CD14-positive monocyte (primary cell): Measurements from ENCODE around the gene HELB. TPM values are rescaled to one million over a fixed set of nuclear protein-coding genes. Genes with fewer than 3 reads are reported as not detected.

Source experiments
- DNase-seq, 3 donors: peaks; one replicate each; pipeline ENCODE4 v3.0.0-alpha.2; 2011 to 2022
- H2AFZ ChIP-seq: 2 replicates; pipeline ENCODE4 v1.6.0; 2012; ENCODE audit warnings: mild to moderate bottlenecking, low read depth, low read length, inconsistent platforms; ENCODE audit not compliant: insufficient read depth, poor library complexity, severe bottlenecking
- H3K27ac ChIP-seq, 2 donors: 1 replicate in 1 of 2; 2 replicates in 1 of 2; pipeline ENCODE4 v1.5.1; 2012 to 2013; ENCODE audit warnings: low read length in 2 of 2, control low read depth in 1 of 2, inconsistent platforms in 1 of 2, low read depth in 1 of 2, mild to moderate bottlenecking in 1 of 2
- H3K27me3 ChIP-seq, 2 donors: one replicate each; pipeline versions ENCODE4 v1.6.0 to v1.6.1; 2011 to 2013; ENCODE audit warnings: low read length in 2 of 2; ENCODE audit not compliant: control insufficient read depth in 2 of 2, insufficient read depth in 2 of 2
- H3K36me3 ChIP-seq, 2 donors: replicated peaks in 1 of 2; 1 replicate in 1 of 2; 2 replicates in 1 of 2; pipeline versions ENCODE4 v1.5.1 to v1.6.1; 2012 to 2013; ENCODE audit warnings: low read length in 2 of 2, control low read depth in 1 of 2, inconsistent platforms in 1 of 2, mild to moderate bottlenecking in 1 of 2; ENCODE audit not compliant: insufficient read depth in 2 of 2, control insufficient read depth in 1 of 2
- H3K4me1 ChIP-seq, 2 donors: 1 replicate in 1 of 2; 2 replicates in 1 of 2; pipeline versions ENCODE4 v1.5.1 to v1.6.1; 2012 to 2013; ENCODE audit warnings: low read length in 2 of 2, control low read depth in 1 of 2, inconsistent platforms in 1 of 2, mild to moderate bottlenecking in 1 of 2, moderate library complexity in 1 of 2; ENCODE audit not compliant: insufficient read depth in 2 of 2, control insufficient read depth in 1 of 2
- H3K4me2 ChIP-seq: replicated peaks from 2 replicates; pipeline ENCODE3; 2012; ENCODE audit warnings: low read length, moderate library complexity, mild to moderate bottlenecking; ENCODE audit not compliant: poor library complexity, severe bottlenecking; ENCODE audit errors: extremely low read depth
- H3K4me3 ChIP-seq, 3 experiments: fragments of 200-600 bp in 1 of 3; sonication (generic) in 1 of 3; replicated peaks in 1 of 3; 1 replicate in 2 of 3; 2 replicates in 1 of 3; pipeline ENCODE4 v1.5.1; 2011 to 2013; ENCODE audit warnings: low read length in 3 of 3, mild to moderate bottlenecking in 3 of 3, control low read depth in 2 of 3, low read depth in 2 of 3, inconsistent platforms in 1 of 3, moderate library complexity in 1 of 3
- H3K79me2 ChIP-seq: 2 replicates; pipeline ENCODE4 v1.6.0; 2012; ENCODE audit warnings: mild to moderate bottlenecking, control low read depth, inconsistent platforms, low read length, moderate library complexity; ENCODE audit not compliant: insufficient read depth
- H3K9ac ChIP-seq: 2 replicates; pipeline ENCODE4 v1.6.0; 2017; ENCODE audit warnings: low read length, mild to moderate bottlenecking; ENCODE audit not compliant: insufficient read depth, poor library complexity, severe bottlenecking
- H3K9me3 ChIP-seq, 2 donors: replicated peaks in 1 of 2; 1 replicate in 1 of 2; 2 replicates in 1 of 2; pipeline versions ENCODE4 v1.5.1 to v1.6.1; 2012 to 2013; ENCODE audit warnings: low read length in 2 of 2, control low read depth in 1 of 2; ENCODE audit not compliant: control insufficient read depth in 1 of 2, insufficient read depth in 1 of 2
- H4K20me1 ChIP-seq: 2 replicates; pipeline ENCODE4 v1.6.0; 2012; ENCODE audit warnings: mild to moderate bottlenecking, low read length, control low read depth, moderate library complexity; ENCODE audit not compliant: insufficient read depth
- H3K27ac Mint-ChIP-seq, 7 donors: one replicate each; pipeline ENCODE4 v1.8.0; 2020; ENCODE audit warnings: mild to moderate bottlenecking in 7 of 7, mixed read lengths in 7 of 7, moderate library complexity in 6 of 7, inconsistent platforms in 2 of 7
- H3K27me3 Mint-ChIP-seq, 3 donors: one replicate each; pipeline ENCODE4 v1.8.0; 2021 to 2022; ENCODE audit warnings: low read depth in 3 of 3, mild to moderate bottlenecking in 3 of 3, mixed read lengths in 3 of 3, moderate library complexity in 3 of 3, inconsistent platforms in 1 of 3
- H3K36me3 Mint-ChIP-seq, 2 donors: one replicate each; pipeline ENCODE4 v1.8.0; 2020; ENCODE audit warnings: mixed read lengths in 2 of 2, inconsistent platforms in 1 of 2, mild to moderate bottlenecking in 1 of 2
- H3K4me1 Mint-ChIP-seq: one replicate; pipeline ENCODE4 v1.8.0; 2020; ENCODE audit warnings: mild to moderate bottlenecking, mixed read lengths
- H3K4me3 Mint-ChIP-seq, 2 donors: one replicate each; pipeline ENCODE4 v1.8.0; 2020; ENCODE audit warnings: mild to moderate bottlenecking in 2 of 2, mixed read lengths in 2 of 2, moderate library complexity in 1 of 2
- H3K9me3 Mint-ChIP-seq, 7 donors: one replicate each; pipeline ENCODE4 v1.8.0; 2020 to 2022; ENCODE audit warnings: mixed read lengths in 7 of 7, mild to moderate bottlenecking in 6 of 7, moderate library complexity in 6 of 7, inconsistent platforms in 2 of 7
- WGBS: methylation state at CpG from one replicate; pipeline ENCODE4 v1.1.5; 2013; ENCODE audit warnings: missing lambda C conversion rate; ENCODE audit not compliant: insufficient coverage; 5-methylcytosine and 5-hydroxymethylcytosine counted together
- intact Hi-C, 2 donors: fragments of 100-400 bp; cut with micrococcal nuclease; formaldehyde crosslinking; loops; one replicate each; pipeline versions ENCODE4 v1.15.0 to v1.15.1; 2023
- polyA plus RNA-seq, 3 donors: library from polyadenylated mRNA; depleted of rRNA in 1 of 3; unstranded in 2 of 3; stranded (reverse) in 1 of 3; fragments of 300-500 nt in 2 of 3; fragments of >200 nt in 1 of 3; fragmentation: Illumina TruSeq in 2 of 3; gene quantifications; 1 replicate in 2 of 3; 2 replicates in 1 of 3; pipeline ENCODE4 v1.2.3, GENCODE V29; 2012 to 2021
- TF ChIP-seq, protein P1 (sequence below): fragments of 200-600 bp; IDR thresholded peaks from one replicate; pipeline ENCODE4 v1.8.0; 2022; ENCODE audit warnings: antibody characterized with exemption, mild to moderate bottlenecking

The HELB gene
- polyA plus RNA-seq, 3 donors: 1.8 to 3.4 (median 3.0) TPM

GRCh38 chr12:66312189-66312588 is 9.9 kb downstream of the HELB start:
- Mint-ChIP-seq H3K36me3 (peaks cover 56 to 62% of the 10 kb centered on the region in 2 donors), H3K27me3 (no peaks in the 10 kb centered on the region), H3K27ac (peak overlapping the region in 1 of 7 donors; percentile 47), H3K4me3 (no peak overlapping the region), H3K9me3 (no peaks in the 10 kb centered on the region), H3K4me1 (peaks cover 21% of the 10 kb centered on the region)
- H3K4me1 ChIP-seq: no peaks in the 10 kb centered on the region
- H3K27ac ChIP-seq: no peak overlapping the region
- intact Hi-C loops: no loop called here
- H3K9ac ChIP-seq: no peak overlapping the region
- H3K9me3 ChIP-seq: no peaks in the 10 kb centered on the region
- H2AFZ ChIP-seq: no peak overlapping the region
- H3K79me2 ChIP-seq: peaks cover 82% of the 10 kb centered on the region
- H3K36me3 ChIP-seq: peaks cover 24 to 61% of the 10 kb centered on the region in 2 donors
- no peak overlapping the region for H3K4me2 ChIP-seq
- TF ChIP-seq, protein P1, sequence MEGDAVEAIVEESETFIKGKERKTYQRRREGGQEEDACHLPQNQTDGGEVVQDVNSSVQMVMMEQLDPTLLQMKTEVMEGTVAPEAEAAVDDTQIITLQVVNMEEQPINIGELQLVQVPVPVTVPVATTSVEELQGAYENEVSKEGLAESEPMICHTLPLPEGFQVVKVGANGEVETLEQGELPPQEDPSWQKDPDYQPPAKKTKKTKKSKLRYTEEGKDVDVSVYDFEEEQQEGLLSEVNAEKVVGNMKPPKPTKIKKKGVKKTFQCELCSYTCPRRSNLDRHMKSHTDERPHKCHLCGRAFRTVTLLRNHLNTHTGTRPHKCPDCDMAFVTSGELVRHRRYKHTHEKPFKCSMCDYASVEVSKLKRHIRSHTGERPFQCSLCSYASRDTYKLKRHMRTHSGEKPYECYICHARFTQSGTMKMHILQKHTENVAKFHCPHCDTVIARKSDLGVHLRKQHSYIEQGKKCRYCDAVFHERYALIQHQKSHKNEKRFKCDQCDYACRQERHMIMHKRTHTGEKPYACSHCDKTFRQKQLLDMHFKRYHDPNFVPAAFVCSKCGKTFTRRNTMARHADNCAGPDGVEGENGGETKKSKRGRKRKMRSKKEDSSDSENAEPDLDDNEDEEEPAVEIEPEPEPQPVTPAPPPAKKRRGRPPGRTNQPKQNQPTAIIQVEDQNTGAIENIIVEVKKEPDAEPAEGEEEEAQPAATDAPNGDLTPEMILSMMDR: no peak
- no peaks in the 10 kb centered on the region for H4K20me1 ChIP-seq
- DNase-seq: no peak
- WGBS: no CpG with 5 or more reads among the region's 1 CpG
- no peak overlapping the region for H3K4me3 ChIP-seq
- H3K27me3 ChIP-seq: no peaks in the 10 kb centered on the region

DNA sequence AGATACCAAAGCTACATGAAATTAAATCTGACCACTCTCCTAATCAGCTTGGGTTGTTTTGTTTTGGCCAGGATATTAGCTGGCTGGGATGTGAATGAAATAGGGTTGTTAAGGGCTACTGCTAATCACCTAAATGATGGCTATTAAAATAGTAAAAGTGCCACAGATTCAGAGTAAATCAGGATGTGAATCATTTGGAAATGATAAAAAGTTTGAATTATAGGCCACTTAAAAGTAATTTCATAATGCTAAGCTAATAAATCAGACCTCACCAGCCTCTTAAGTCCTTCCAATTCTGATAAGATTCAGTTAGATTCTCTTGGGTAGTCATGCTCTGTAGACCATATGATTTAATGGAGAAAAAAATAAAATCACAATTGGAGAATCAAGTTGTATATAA is 12.0 kb downstream of the HELB start:
- H3K36me3 ChIP-seq: peaks cover 32 to 63% of the 10 kb centered on the region in 2 donors
- no peaks in the 10 kb centered on the region for H3K9me3 ChIP-seq
- no peak for DNase-seq
- H3K4me1 ChIP-seq: no peaks in the 10 kb centered on the region
- peaks cover 53 to 60% of the 10 kb centered on the region in 2 donors for H3K36me3 Mint-ChIP-seq
- no peak overlapping the region for H3K27ac ChIP-seq
- no peaks in the 10 kb centered on the region for H3K9me3 Mint-ChIP-seq
- TF ChIP-seq, protein P1: no peak
- H3K4me1 Mint-ChIP-seq: peaks cover 21% of the 10 kb centered on the region
- no peak overlapping the region for H3K4me3 ChIP-seq
- intact Hi-C loops: no loop called here
- H4K20me1 ChIP-seq: no peaks in the 10 kb centered on the region
- H3K4me3 Mint-ChIP-seq: no peak overlapping the region
- H2AFZ ChIP-seq: no peak overlapping the region
- no peaks in the 10 kb centered on the region for H3K27me3 ChIP-seq
- no peaks in the 10 kb centered on the region for H3K27me3 Mint-ChIP-seq
- no peak overlapping the region for H3K27ac Mint-ChIP-seq
- H3K4me2 ChIP-seq: no peak overlapping the region
- H3K9ac ChIP-seq: no peak overlapping the region
- H3K79me2 ChIP-seq: peaks cover 63% of the 10 kb centered on the region
